GM12865 (cell line): ENCODE results near the gene ACADS.

Experiments
- DNase-seq: peaks from one replicate; pipeline ENCODE4 v3.0.0; 2010; ENCODE audit warnings: low read depth
- H3K4me3 ChIP-seq: 2 replicates; pipeline ENCODE4 v1.5.1; 2011; ENCODE audit warnings: mild to moderate bottlenecking, low read depth, low read length, control low read depth
- TF ChIP-seq, protein P1 (sequence below): IDR thresholded peaks from 2 replicates; pipeline ENCODE4 v1.5.1; 2011; ENCODE audit warnings: low read length, control low read depth, low read depth, inconsistent platforms; ENCODE audit not compliant: insufficient read depth; ENCODE audit errors: missing control alignments

ACADS gene

GRCh38 chr12:120690978-120691377, 34.6 kb upstream of the ACADS start:
- H3K4me3 ChIP-seq: no peak overlapping the region
- TF ChIP-seq, protein P1, sequence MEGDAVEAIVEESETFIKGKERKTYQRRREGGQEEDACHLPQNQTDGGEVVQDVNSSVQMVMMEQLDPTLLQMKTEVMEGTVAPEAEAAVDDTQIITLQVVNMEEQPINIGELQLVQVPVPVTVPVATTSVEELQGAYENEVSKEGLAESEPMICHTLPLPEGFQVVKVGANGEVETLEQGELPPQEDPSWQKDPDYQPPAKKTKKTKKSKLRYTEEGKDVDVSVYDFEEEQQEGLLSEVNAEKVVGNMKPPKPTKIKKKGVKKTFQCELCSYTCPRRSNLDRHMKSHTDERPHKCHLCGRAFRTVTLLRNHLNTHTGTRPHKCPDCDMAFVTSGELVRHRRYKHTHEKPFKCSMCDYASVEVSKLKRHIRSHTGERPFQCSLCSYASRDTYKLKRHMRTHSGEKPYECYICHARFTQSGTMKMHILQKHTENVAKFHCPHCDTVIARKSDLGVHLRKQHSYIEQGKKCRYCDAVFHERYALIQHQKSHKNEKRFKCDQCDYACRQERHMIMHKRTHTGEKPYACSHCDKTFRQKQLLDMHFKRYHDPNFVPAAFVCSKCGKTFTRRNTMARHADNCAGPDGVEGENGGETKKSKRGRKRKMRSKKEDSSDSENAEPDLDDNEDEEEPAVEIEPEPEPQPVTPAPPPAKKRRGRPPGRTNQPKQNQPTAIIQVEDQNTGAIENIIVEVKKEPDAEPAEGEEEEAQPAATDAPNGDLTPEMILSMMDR: no peak
- DNase-seq: no peak

DNA sequence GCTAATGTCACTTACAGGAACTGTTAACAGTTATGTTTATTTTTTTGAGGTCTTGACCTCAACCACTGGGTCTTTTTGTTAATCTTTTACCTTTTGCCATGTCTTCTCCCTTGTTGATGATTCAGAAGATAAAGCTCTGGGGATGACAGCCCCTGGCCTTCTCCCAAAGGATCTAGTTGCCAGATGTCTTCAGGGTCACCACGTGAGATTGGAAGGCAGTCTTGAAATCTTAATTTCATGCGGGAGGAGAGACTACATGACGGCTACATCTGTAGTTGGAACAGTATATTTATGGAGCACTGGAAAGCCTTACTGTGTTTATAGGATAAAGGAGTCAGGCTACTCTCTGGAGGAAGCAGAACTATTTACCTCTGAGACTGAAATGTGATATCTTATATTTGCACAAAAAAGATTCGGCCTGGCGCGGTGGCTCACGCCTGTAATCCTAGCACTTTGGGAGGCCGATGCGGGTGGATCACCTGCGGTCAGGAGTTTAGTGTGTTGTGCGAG, 33.0 kb upstream of the ACADS start:
- DNase-seq: no peak
- H3K4me3 ChIP-seq: no peak overlapping the region
- TF ChIP-seq, protein P1: no peak

DNA sequence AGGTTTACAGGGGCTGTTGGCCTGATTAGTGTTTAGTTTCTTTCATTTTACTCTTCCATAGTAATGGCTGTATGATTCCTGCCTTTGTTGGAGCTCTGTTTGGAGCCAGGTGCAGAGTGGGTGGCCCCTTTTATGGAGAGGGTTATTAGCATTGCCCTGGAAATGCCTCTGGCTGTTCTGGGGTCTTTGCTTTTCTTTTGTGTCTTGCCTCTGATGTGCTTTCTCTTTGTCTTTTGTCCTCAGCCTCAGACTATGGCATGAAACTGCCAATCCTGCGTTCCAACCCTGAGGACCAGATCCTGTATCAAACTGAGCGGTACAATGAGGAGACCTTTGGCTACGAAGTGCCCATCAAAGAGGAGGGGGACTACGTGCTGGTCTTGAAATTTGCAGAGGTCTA, 31.8 kb upstream of the ACADS start:
- DNase-seq: no peak
- no peak overlapping the region for H3K4me3 ChIP-seq

DNA sequence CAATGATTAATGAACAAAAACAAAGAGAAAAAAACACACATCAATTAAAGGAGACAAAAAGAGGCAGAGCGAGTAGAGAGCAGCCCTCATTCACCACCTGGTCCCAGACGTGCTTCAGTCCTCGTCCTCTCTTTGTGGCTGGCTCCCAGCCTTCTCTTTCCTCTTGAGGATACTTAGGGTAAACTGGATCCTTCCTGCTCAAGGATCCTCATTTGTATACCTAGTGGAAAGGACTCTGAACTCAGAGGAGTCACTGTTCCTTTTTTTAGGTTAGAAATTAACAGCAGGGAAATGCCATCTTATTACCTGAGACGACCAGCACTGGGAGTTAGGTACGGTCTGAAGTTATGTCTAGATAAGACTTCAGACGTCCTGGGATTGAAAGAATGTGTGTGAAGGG, 29.0 kb upstream of the ACADS start:
- H3K4me3 ChIP-seq: no peak overlapping the region
- TF ChIP-seq, protein P1: no peak
- no peak for DNase-seq

More for the DNA sequence above, 31.8 kb upstream of the ACADS start:
- TF ChIP-seq, protein P1: no peak

GRCh38 chr12:120697344-120697743, 28.3 kb upstream of the ACADS start:
- no peak overlapping the region for H3K4me3 ChIP-seq
- DNase-seq: no peak

GRCh38 chr12:120698665-120699064, 27.0 kb upstream of the ACADS start:
- no peak for DNase-seq
- H3K4me3 ChIP-seq: no peak overlapping the region
- TF ChIP-seq, protein P1: no peak

More at GRCh38 chr12:120697344-120697743, 28.3 kb upstream of the ACADS start:
- TF ChIP-seq, protein P1: no peak

DNA sequence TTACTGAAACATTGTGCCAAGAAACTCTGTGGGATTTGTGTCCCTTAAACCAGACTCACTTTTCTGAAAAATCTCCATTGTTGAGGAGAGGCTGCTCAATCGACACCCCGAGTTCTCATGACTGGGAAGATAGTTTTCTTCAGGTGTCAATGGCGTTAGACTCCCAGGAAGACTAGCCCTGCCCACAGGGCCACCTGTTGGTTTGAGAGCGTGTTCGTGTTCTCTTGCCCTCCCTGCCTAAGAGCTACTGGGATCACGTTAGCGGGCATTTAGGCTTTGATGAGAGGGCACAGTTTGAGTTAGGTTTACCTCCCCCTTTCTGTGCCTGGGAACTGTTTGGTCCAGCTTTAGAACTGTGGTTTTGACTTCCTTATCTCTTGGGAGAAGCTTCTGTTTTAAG, 26.1 kb upstream of the ACADS start:
- no peak for DNase-seq
- no peak overlapping the region for H3K4me3 ChIP-seq
- TF ChIP-seq, protein P1: no peak
